H9 (cell line): Measurements from ENCODE around the gene GABRG2. TPM values are rescaled to one million over a fixed set of nuclear protein-coding genes. Genes with fewer than 3 reads are reported as not detected.
A peak's percentile ranks its signal among the peaks of the same experiment; 100 is the strongest.
"Not testable (repeated sequence)": the region's sequence is repeated elsewhere in the genome, so short reads cannot be mapped to it uniquely, and the experiment has no call there.

ENCODE experiments used
- DNase-seq: peaks from one replicate; pipeline ENCODE4 v3.0.0-alpha.2; 2017
- H2AFZ ChIP-seq: one replicate; pipeline ENCODE4 v1.6.1; 2013; ENCODE audit warnings: mild to moderate bottlenecking, low read length, control low read depth, moderate library complexity
- H2AK5ac ChIP-seq: 2 replicates; pipeline ENCODE4 v1.6.1; 2013; ENCODE audit warnings: low read length, control low read depth, mixed read lengths; ENCODE audit not compliant: insufficient read length
- H2BK120ac ChIP-seq: one replicate; pipeline ENCODE4 v1.6.1; 2013; ENCODE audit warnings: low read depth, mild to moderate bottlenecking, low read length, control low read depth, inconsistent platforms; ENCODE audit not compliant: poor library complexity, severe bottlenecking
- H2BK12ac ChIP-seq: 2 replicates; pipeline ENCODE4 v1.6.1; 2013; ENCODE audit warnings: low read length, control low read depth, mixed read lengths, low read depth; ENCODE audit not compliant: insufficient read length
- H2BK15ac ChIP-seq: 2 replicates; pipeline ENCODE4 v1.6.1; 2013; ENCODE audit warnings: low read depth, low read length, control low read depth
- H2BK20ac ChIP-seq: one replicate; pipeline ENCODE4 v1.6.1; 2013; ENCODE audit warnings: low read depth, mild to moderate bottlenecking, low read length, control low read depth, inconsistent platforms; ENCODE audit not compliant: poor library complexity, severe bottlenecking
- H2BK5ac ChIP-seq: 2 replicates; pipeline ENCODE4 v1.6.1; 2013; ENCODE audit warnings: low read length, control low read depth, mixed read lengths; ENCODE audit not compliant: insufficient read length
- H3K14ac ChIP-seq: 2 replicates; pipeline ENCODE4 v1.6.1; 2013; ENCODE audit warnings: low read length, control low read depth; ENCODE audit not compliant: insufficient read depth
- H3K18ac ChIP-seq: 2 replicates; pipeline ENCODE4 v1.6.1; 2013; ENCODE audit warnings: low read depth, mild to moderate bottlenecking, mixed read lengths, low read length, control low read depth; ENCODE audit not compliant: insufficient read length
- H3K23ac ChIP-seq: 2 replicates; pipeline ENCODE4 v1.6.1; 2013; ENCODE audit warnings: low read length, control low read depth, mixed read lengths, low read depth; ENCODE audit not compliant: insufficient read length
- H3K23me2 ChIP-seq: 2 replicates; pipeline ENCODE4 v1.6.1; 2013; ENCODE audit warnings: low read depth, mild to moderate bottlenecking, mixed read lengths, low read length, control low read depth; ENCODE audit not compliant: insufficient read length, poor library complexity, severe bottlenecking
- H3K27ac ChIP-seq: 2 replicates; pipeline ENCODE4 v1.5.1; 2013; ENCODE audit warnings: low read length, control low read depth, mixed read lengths, low read depth; ENCODE audit not compliant: insufficient read length
- H3K27me3 ChIP-seq: 2 replicates; pipeline ENCODE4 v1.6.1; 2013; ENCODE audit warnings: low read length, control low read depth, inconsistent platforms; ENCODE audit not compliant: insufficient read depth
- H3K4ac ChIP-seq: 2 replicates; pipeline ENCODE4 v1.6.1; 2013; ENCODE audit warnings: low read depth, mild to moderate bottlenecking, control low read depth, inconsistent platforms, low read length, moderate library complexity
- H3K4me1 ChIP-seq: 2 replicates; pipeline ENCODE4 v1.6.1; 2013; ENCODE audit warnings: low read length, control low read depth, inconsistent platforms; ENCODE audit not compliant: insufficient read depth
- H3K4me2 ChIP-seq: 2 replicates; pipeline ENCODE4 v1.6.1; 2013; ENCODE audit warnings: low read length, control low read depth, mixed read lengths; ENCODE audit not compliant: insufficient read length, insufficient read depth
- H3K56ac ChIP-seq: 2 replicates; pipeline ENCODE4 v1.6.1; 2013; ENCODE audit warnings: low read depth, mild to moderate bottlenecking, mixed read lengths, low read length, control low read depth; ENCODE audit not compliant: insufficient read length
- H3K79me1 ChIP-seq: 2 replicates; pipeline ENCODE4 v1.6.1; 2013; ENCODE audit warnings: low read depth, mild to moderate bottlenecking, moderate library complexity, low read length, control low read depth, inconsistent platforms; ENCODE audit not compliant: insufficient read depth, poor library complexity, severe bottlenecking
- H3K79me2 ChIP-seq: 2 replicates; pipeline ENCODE4 v1.6.1; 2013; ENCODE audit warnings: low read length, control low read depth, inconsistent platforms; ENCODE audit not compliant: insufficient read depth
- H3K9ac ChIP-seq: 2 replicates; pipeline ENCODE4 v1.6.1; 2013; ENCODE audit warnings: low read length, control low read depth, mixed read lengths; ENCODE audit not compliant: insufficient read length; ENCODE audit errors: extremely low read depth
- H3K9me3 ChIP-seq: one replicate; pipeline ENCODE4 v1.6.1; 2013; ENCODE audit warnings: low read depth, low read length, inconsistent platforms; ENCODE audit not compliant: control insufficient read depth
- H3T11ph ChIP-seq: one replicate; pipeline ENCODE4 v1.6.1; 2013; ENCODE audit warnings: mild to moderate bottlenecking, low read length, control low read depth, inconsistent platforms
- H4K20me1 ChIP-seq: one replicate; pipeline ENCODE4 v1.6.1; 2013; ENCODE audit not compliant: control insufficient read depth, insufficient read length, insufficient read depth
- H4K5ac ChIP-seq: 2 replicates; pipeline ENCODE4 v1.6.1; 2013; ENCODE audit warnings: low read depth, mild to moderate bottlenecking, mixed read lengths, low read length, control low read depth; ENCODE audit not compliant: insufficient read length
- H4K8ac ChIP-seq: replicated peaks from 2 replicates; pipeline ENCODE4 v1.6.1; 2013; ENCODE audit warnings: low read length, control low read depth, mixed read lengths, low read depth; ENCODE audit not compliant: insufficient read length
- H4K91ac ChIP-seq: 2 replicates; pipeline ENCODE4 v1.6.1; 2013; ENCODE audit warnings: low read depth, mild to moderate bottlenecking, moderate library complexity, mixed read lengths, low read length, control low read depth; ENCODE audit not compliant: insufficient read length
- H3K27ac Mint-ChIP-seq, 3 experiments: 2 replicates in 2 of 3; 3 replicates in 1 of 3; pipeline ENCODE4 v1.8.0; 2020 to 2021; ENCODE audit warnings: mixed read lengths in 3 of 3, mild to moderate bottlenecking in 1 of 3, moderate library complexity in 1 of 3
- H3K27me3 Mint-ChIP-seq: 2 replicates; pipeline ENCODE4 v1.8.0; 2021; ENCODE audit warnings: low read depth, mild to moderate bottlenecking, moderate library complexity, mixed read lengths
- H3K36me3 Mint-ChIP-seq, 3 experiments: 2 replicates in 2 of 3; 3 replicates in 1 of 3; pipeline ENCODE4 v1.8.0; 2020 to 2021; ENCODE audit warnings: low read depth in 3 of 3, mixed read lengths in 3 of 3; ENCODE audit not compliant: insufficient read depth in 1 of 3
- H3K4me1 Mint-ChIP-seq, 2 experiments: 2 replicates each; pipeline ENCODE4 v1.8.0; 2020; ENCODE audit warnings: mixed read lengths in 2 of 2
- H3K4me3 Mint-ChIP-seq, 2 experiments: 2 replicates in 1 of 2; 3 replicates in 1 of 2; pipeline ENCODE4 v1.8.0; 2020 to 2021; ENCODE audit warnings: mild to moderate bottlenecking in 2 of 2, mixed read lengths in 2 of 2, moderate library complexity in 1 of 2
- H3K9me3 Mint-ChIP-seq, 2 experiments: 2 replicates in 1 of 2; 3 replicates in 1 of 2; pipeline ENCODE4 v1.8.0; 2020; ENCODE audit warnings: mild to moderate bottlenecking in 2 of 2, mixed read lengths in 2 of 2, moderate library complexity in 1 of 2
- WGBS: extraction: QIAGEN DNeasy Blood & Tissue Kit; methylation state at CpG from one replicate; pipeline ENCODE4 v1.1.7; 2013; ENCODE audit warnings: missing lambda C conversion rate, low lambda C conversion rate, mixed read lengths; ENCODE audit not compliant: insufficient read length; ENCODE audit errors: extremely low coverage; 5-methylcytosine and 5-hydroxymethylcytosine counted together
- total RNA-seq: library from RNA; stranded (reverse); gene quantifications from 2 replicates; pipeline ENCODE4 v1.2.1, GENCODE V29; 2021
- TF ChIP-seq, protein P1 (sequence below): fragments of 200-600 bp; sonication (generic); conservative IDR thresholded peaks from 3 replicates; pipeline ENCODE4 v1.8.0; 2021; ENCODE audit warnings: antibody characterized with exemption, mild to moderate bottlenecking

GABRG2 gene
- total RNA-seq, 1 experiment from 2014 or later = 0.98 TPM

DNA sequence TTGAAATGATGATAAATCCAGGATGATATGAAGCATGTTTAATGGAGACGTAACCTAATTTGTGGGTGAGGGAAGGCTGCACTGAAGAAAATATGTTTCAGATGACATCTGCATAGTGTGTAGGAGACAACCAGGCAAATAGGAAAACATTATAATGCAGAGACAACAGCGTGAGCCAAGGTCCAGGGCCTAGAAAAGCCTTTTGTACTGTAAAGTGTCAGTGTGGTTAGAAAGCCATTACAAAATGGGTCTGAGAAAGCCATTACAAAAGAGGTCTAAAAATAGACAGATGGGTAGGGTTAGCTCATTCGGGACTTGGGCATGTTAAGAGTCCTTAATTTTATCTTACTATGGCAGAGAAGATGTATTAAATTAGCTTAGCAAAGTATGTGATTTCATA, 14.9 kb upstream of the GABRG2 start:
- Histone ChIP-seq H2BK120ac (no peak overlapping the region), H3K9me3 (no peaks in the 10 kb centered on the region), H3K23me2 (no peaks in the 10 kb centered on the region), H4K5ac (no peak overlapping the region), H3K4me2 (peak overlapping the region; percentile 26), H2BK20ac (no peak overlapping the region), H3K79me1 (no peaks in the 10 kb centered on the region), H3K27ac (no peak overlapping the region), H2AFZ (no peak overlapping the region), H3K79me2 (no peaks in the 10 kb centered on the region), H3K4ac (no peak overlapping the region), H3K9ac (no peak overlapping the region), H3K27me3 (no peaks in the 10 kb centered on the region), H3K14ac (no peak overlapping the region), H4K91ac (no peak overlapping the region), H2AK5ac (no peak overlapping the region), H3T11ph (no peak overlapping the region), H3K4me1 (no peaks in the 10 kb centered on the region; the same call in 1 of the 2 replicates), H2BK15ac (no peak overlapping the region), H2BK12ac (no peak overlapping the region), H3K56ac (no peak overlapping the region), H4K20me1 (no peaks in the 10 kb centered on the region), H4K8ac (no peak overlapping the region), H2BK5ac (no peak overlapping the region), H3K23ac (no peak overlapping the region), H3K18ac (no peak overlapping the region)
- no peaks in the 10 kb centered on the region for H3K27me3 Mint-ChIP-seq
- peaks cover 3 to 8% of the 10 kb centered on the region in 2 experiments; a peak in 3 of 5 replicates for H3K9me3 Mint-ChIP-seq
- peaks cover 11 to 14% of the 10 kb centered on the region in 2 experiments for H3K4me1 Mint-ChIP-seq
- H3K36me3 Mint-ChIP-seq = peaks cover 0 to 9% (median 0%) of the 10 kb centered on the region in 3 experiments; a peak in 3 of 7 replicates
- no CpG with 5 or more reads among the region's 3 CpGs for WGBS
- H3K27ac Mint-ChIP-seq = peak overlapping the region in 2 of 3 experiments; percentile 62 to 88; a peak in 4 of 7 replicates
- no peak for DNase-seq
- no peak overlapping the region for H3K4me3 Mint-ChIP-seq
- TF ChIP-seq, protein P1, sequence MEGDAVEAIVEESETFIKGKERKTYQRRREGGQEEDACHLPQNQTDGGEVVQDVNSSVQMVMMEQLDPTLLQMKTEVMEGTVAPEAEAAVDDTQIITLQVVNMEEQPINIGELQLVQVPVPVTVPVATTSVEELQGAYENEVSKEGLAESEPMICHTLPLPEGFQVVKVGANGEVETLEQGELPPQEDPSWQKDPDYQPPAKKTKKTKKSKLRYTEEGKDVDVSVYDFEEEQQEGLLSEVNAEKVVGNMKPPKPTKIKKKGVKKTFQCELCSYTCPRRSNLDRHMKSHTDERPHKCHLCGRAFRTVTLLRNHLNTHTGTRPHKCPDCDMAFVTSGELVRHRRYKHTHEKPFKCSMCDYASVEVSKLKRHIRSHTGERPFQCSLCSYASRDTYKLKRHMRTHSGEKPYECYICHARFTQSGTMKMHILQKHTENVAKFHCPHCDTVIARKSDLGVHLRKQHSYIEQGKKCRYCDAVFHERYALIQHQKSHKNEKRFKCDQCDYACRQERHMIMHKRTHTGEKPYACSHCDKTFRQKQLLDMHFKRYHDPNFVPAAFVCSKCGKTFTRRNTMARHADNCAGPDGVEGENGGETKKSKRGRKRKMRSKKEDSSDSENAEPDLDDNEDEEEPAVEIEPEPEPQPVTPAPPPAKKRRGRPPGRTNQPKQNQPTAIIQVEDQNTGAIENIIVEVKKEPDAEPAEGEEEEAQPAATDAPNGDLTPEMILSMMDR = no peak

DNA sequence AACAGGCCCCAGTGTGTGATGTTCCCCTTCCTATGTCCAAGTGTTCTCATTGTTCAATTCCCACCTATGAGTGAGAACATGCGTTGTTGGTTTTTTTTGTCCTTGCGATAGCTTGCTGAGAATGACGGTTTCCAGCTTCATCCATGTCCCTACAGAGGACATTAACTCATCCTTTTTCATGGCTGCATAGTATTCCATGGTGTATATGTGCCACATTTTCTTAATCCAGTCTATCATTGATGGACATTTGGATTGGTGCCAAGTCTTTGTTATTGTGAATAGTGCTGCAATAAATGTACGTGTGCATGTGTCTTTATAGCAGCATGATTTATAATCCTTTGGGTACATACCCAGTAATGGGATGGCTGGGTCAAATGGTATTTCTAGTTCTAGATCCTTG, 12.5 kb upstream of the GABRG2 start:
- H4K8ac ChIP-seq, H2BK120ac ChIP-seq, H3K18ac ChIP-seq, H3K4me1 ChIP-seq, H3K23me2 ChIP-seq, H3K9me3 Mint-ChIP-seq, H3K27ac ChIP-seq, H3K56ac ChIP-seq, H3K9me3 ChIP-seq, H3K4ac ChIP-seq, H2AK5ac ChIP-seq, H3K4me2 ChIP-seq, H3K79me2 ChIP-seq, H3K27me3 Mint-ChIP-seq, H3K14ac ChIP-seq, H2AFZ ChIP-seq, H3K79me1 ChIP-seq, H3K4me3 Mint-ChIP-seq, H3K36me3 Mint-ChIP-seq, DNase-seq, H2BK20ac ChIP-seq, H4K5ac ChIP-seq, H2BK12ac ChIP-seq, H3T11ph ChIP-seq, H2BK5ac ChIP-seq, H4K20me1 ChIP-seq, H3K27ac Mint-ChIP-seq, H3K27me3 ChIP-seq, H4K91ac ChIP-seq, H3K9ac ChIP-seq, H3K23ac ChIP-seq, H2BK15ac ChIP-seq: not testable (repeated sequence)
- WGBS = no CpG with 5 or more reads among the region's 4 CpGs
- H3K4me1 Mint-ChIP-seq = peaks cover 11 to 14% of the 10 kb centered on the region in 2 experiments
